Skin epidermis (tissue), 12 donors: ENCODE results near the gene SLX4IP.
"Not testable (repeated sequence)": the region's sequence is repeated elsewhere in the genome, so short reads cannot be mapped to it uniquely, and the experiment has no call there.

Source experiments
- H3K27ac ChIP-seq, 21 experiments: fragments of 200-600 bp; sonication (generic) in 11 of 21; one replicate each; pipeline ENCODE4 v1.5.0; 2020; ENCODE audit warnings: mild to moderate bottlenecking in 3 of 21, inconsistent platforms in 2 of 21, moderate library complexity in 2 of 21
- H3K4me3 ChIP-seq, 7 experiments: fragments of 200-600 bp; sonication (generic) in 2 of 7; one replicate each; pipeline ENCODE4 v1.5.0; 2020; ENCODE audit warnings: inconsistent platforms in 2 of 7, mild to moderate bottlenecking in 2 of 7, moderate library complexity in 1 of 7

Gene SLX4IP

DNA sequence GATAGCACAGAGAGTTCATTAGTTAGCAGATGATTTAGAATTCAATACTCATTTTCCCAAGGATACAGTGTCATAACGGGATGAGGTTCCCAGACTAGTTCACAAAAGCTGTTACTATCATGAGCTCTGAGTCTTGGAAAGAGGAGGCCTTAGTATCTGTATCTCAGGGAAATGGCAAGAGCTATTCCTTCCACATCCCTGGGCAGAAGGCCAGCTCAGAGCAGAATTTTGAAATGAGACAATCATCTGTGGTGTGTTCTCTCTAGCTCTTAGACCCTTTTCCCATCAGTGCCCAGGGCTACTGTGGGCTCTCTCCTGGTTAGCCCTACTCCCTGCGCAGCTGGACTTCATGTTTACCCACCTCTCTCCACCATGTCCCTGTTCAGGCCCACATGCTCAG lies 174.2 kb downstream of the SLX4IP start:
- peak overlapping the region in 20 of 21 experiments; percentile 16 to 84 (median 62) for H3K27ac ChIP-seq
- no peak overlapping the region for H3K4me3 ChIP-seq

DNA sequence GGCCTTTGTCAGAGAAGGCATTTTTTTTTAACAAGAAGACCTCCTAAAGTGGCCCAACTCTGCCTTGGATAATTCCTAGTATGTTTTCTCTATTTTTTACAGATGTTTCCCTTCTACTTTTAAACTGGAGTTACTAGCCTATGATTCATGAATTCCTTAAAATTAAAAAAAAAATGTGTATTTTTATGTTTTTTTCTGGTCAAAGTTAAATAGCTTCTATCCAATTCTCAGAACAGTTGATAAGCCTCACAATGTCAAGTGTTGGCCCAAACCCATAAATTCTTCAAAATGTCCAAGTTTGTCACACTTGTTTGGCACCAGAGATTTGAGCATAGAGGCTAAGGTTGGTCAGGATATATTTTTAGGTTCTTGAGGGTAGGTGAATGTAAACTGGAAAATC lies 174.7 kb downstream of the SLX4IP start:
- Histone ChIP-seq H3K27ac (peak overlapping the region in 18 of 21 experiments; percentile 21 to 84 (median 66)), H3K4me3 (no peak overlapping the region)

DNA sequence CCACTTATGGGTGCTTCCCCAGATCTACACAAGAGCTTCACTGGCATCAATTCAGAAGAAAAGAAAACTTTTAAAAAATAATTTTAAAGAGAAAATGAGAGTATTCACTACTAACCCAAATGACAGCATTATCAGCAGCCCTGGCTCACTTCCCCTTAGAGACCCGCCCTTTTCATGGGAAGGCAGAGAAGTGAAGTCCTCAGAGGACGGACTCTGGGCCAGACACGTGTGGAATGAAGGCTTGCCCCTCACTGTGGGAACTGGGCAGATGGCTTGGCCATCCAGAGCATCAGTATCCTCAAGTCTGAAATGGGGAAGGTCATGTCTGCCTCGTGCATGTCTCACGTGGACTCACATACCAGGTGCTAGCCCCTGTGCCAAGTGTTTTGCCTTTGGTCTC lies 175.1 kb downstream of the SLX4IP start:
- peak overlapping the region in 12 of 21 experiments; percentile 5 to 84 (median 64) for H3K27ac ChIP-seq
- no peak overlapping the region for H3K4me3 ChIP-seq

GRCh38 chr20:10611357-10611756 lies 176.3 kb downstream of the SLX4IP start:
- peak overlapping the region in 2 of 21 experiments; percentile 5 to 35 for H3K27ac ChIP-seq

DNA sequence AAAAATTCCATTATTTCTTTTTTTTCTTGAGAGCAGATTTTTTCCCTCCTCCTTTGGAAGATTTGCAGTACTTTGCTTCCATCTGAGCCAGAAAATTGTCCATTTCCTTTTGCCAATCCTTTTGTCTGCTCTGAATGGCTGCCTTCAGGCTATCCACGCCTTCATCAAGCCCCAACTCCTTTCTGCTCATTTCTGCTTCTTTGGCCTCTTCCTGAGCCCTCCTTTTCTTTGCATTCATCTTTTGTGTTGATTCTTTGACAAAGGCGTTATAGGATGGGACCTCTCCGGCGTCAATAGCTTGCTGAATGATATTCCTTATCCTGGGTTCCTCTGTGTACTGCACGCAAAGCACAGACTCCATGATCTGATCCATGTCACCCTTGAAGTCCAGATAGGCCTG lies 178.3 kb downstream of the SLX4IP start:
- H3K4me3 ChIP-seq, H3K27ac ChIP-seq: not testable (repeated sequence)

More at GRCh38 chr20:10611357-10611756, 176.3 kb downstream of the SLX4IP start:
- H3K4me3 ChIP-seq: no peak overlapping the region

GRCh38 chr20:10613911-10614310 lies 178.8 kb downstream of the SLX4IP start:
- Histone ChIP-seq H3K4me3 (no peak overlapping the region), H3K27ac (no peak overlapping the region)

GRCh38 chr20:10616212-10616611 lies 181.1 kb downstream of the SLX4IP start:
- Histone ChIP-seq H3K4me3 (no peak overlapping the region), H3K27ac (no peak overlapping the region)

DNA sequence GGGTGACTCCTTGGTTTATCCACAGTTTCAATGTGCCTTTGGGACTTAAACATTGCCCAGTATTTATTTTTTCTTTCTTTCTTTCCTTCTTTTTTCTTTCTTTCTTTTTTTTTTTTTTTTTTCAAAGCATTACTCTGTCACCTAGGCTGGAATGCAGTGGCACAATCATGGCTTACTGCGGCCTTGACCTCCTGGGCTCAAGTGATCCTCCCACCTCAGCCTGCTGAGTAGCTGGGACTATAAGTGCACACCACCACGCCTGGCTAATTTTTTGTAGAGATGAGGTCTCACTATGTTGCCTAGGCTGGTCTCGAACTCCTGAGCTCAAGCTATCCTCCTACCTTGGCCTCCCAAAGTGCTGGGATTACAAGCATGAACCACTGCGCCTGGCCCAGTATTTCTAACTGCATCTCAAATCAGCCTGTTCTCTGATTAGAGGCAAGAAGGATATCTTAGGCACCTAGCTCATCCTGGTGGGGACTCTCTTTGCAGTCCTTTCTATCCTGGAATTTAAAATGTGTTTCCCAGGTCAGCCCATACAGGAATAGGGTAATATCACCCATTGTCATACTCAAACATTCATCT lies 182.5 kb downstream of the SLX4IP start:
- H3K4me3 ChIP-seq: not testable (repeated sequence)
- peak overlapping the region in 4 of 21 experiments; percentile 10 to 88 (median 78) for H3K27ac ChIP-seq

- Histone ChIP-seq H3K4me3 (no peak overlapping the region), H3K27ac (peak overlapping the region in 19 of 21 experiments; percentile 1 to 97 (median 71))
Measured at GRCh38 chr20:10618611-10619245, 183.6 kb downstream of the SLX4IP start.

DNA sequence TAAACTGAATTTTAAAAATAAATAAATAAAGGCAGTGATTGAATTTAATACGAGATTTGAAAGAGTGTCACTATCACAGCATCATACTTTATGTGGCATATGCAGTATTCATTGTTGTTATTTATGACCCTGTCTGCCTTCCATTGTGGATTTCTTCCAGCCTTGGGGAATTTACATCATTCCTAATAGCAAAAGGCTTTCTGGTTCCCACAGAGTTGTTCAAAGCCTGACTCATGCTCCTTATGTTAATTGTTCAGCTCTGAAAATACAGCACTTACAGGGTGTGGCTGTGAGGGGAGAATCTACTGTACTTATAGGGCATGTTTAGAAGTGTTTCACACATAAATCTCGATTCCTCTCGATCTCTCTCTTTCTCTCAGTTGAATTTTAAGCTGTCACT lies 184.3 kb downstream of the SLX4IP start:
- peak overlapping the region in 20 of 21 experiments; percentile 50 to 97 (median 78) for H3K27ac ChIP-seq
- H3K4me3 ChIP-seq: no peak overlapping the region

- Histone ChIP-seq H3K27ac (peak overlapping the region in 10 of 21 experiments; percentile 6 to 97 (median 75)), H3K4me3 (no peak overlapping the region)
Measured at GRCh38 chr20:10621149-10621548, 186.0 kb downstream of the SLX4IP start.

DNA sequence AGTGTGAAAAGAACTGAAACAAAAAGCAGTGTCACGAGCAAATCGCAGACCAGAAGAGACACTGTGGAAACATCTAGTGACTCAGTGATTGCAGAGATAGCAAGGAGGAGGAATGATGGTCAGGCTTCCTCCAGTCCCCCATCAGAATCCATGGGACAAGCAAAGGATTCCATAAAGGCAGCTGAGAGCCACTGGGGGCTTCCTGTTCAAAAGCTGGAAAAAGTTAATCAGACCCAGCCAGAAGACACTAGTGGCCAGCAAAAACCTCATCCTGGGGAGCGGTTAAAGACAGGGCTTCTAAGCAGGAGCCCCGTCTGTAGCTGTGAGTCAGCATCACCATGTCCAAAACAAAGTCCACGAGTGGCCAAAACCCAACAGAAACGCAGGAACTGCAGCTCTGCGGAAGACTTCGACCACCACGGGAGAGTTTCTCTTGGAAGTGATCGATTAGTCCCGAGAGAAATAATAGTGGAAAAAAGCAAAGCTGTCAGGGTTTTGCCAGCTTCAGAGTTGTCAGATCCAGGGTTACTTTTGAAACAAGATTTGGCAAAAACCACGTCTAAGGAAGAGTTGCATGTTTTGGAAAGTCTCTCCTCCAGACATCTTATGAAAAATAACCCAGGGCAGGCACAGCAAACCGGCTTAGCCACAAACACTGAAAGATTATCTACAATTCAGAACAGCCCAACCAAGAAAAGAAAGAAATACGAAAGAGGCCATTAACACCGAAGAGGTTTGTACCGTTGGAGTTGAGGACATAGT lies 187.7 kb downstream of the SLX4IP start:
- no peak overlapping the region for H3K4me3 ChIP-seq

GRCh38 chr20:10625641-10626040 lies 190.5 kb downstream of the SLX4IP start:
- H3K27ac ChIP-seq: peak overlapping the region in 6 of 21 experiments; percentile 2 to 74 (median 33)
- no peak overlapping the region for H3K4me3 ChIP-seq

More for the DNA sequence above, 187.7 kb downstream of the SLX4IP start:
- H3K27ac ChIP-seq: peak overlapping the region in 20 of 21 experiments; percentile 25 to 92 (median 69)

GRCh38 chr20:10626896-10627295 lies 191.8 kb downstream of the SLX4IP start:
- H3K27ac ChIP-seq: peak overlapping the region in 10 of 21 experiments; percentile 5 to 51 (median 26)

GRCh38 chr20:10629946-10630650 lies 195.0 kb downstream of the SLX4IP start:
- peak overlapping the region in 16 of 21 experiments; percentile 0 to 63 (median 22) for H3K27ac ChIP-seq
- no peak overlapping the region for H3K4me3 ChIP-seq

More at GRCh38 chr20:10626896-10627295, 191.8 kb downstream of the SLX4IP start:
- no peak overlapping the region for H3K4me3 ChIP-seq

- no peak overlapping the region for H3K4me3 ChIP-seq
- peak overlapping the region in 1 of 21 experiments; percentile 0 for H3K27ac ChIP-seq
Measured at GRCh38 chr20:10631126-10631525, 196.0 kb downstream of the SLX4IP start.

DNA sequence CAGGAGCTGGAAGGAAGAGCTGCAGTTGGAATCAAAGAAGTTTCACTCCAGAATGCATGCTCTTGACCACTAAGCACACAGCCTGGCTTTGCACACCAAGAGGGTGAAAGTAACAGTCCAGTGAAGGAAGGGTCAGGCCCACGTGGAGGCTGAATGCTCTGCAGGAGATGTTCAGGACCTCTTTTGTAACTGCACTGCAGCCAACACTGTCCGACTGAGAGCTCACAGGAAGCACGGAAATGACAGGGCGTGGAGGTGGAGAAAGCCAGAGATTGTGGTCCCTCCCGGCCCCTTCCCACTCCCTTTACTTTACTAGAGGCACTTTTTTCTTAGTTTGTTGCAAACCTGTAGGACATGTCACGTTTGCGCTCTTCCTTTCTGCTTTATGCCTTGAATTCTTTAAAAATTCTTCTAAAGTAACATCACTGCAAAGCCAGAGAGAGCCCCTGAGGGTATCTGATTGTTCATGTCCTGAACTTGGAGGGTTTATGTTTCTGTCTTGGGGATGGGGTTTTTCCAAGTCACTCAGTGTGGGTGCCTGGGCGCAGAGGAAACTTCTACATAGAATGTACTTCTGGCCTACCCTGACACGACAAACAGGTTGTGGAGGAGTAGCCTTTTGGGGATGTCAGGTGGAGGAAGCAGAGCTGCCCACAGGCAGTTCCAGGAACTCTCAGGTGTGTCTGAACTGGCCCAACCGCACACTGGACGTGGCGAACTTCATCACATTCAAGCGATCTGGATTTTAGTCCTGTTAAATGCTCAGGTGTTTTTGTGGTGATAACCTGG lies 197.8 kb downstream of the SLX4IP start:
- H3K27ac ChIP-seq: peak overlapping the region in 9 of 21 experiments; percentile 5 to 82 (median 61)
- H3K4me3 ChIP-seq: no peak overlapping the region

GRCh38 chr20:10633718-10634117 lies 198.6 kb downstream of the SLX4IP start:
- Histone ChIP-seq H3K27ac (peak overlapping the region in 15 of 21 experiments; percentile 21 to 82 (median 67)), H3K4me3 (no peak overlapping the region)

DNA sequence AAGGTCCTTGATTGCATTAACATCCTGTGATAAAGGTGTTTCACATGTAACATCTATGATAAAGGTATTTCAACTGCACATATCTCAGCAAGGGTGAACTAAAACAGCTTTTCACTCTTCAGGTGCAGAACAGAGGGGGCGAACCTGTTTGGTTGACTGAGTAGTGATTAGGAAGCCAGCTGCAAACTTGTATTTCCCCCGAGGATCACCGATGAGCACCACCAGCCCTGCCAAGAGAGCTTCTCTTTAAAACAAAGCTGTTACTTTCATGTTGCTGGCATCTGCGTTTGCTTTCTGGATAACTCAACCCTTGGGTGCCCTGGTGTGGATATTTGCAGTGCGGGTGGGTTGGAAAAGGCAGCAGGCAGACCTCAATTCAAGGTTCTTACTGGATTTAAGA lies 199.1 kb downstream of the SLX4IP start:
- peak overlapping the region in 18 of 21 experiments; percentile 21 to 82 (median 67) for H3K27ac ChIP-seq
- no peak overlapping the region for H3K4me3 ChIP-seq
